HCT116 (cell line): ENCODE measurements around the gene ACSL6. TPM values are rescaled to one million over a fixed set of nuclear protein-coding genes. Genes with fewer than 3 reads are reported as not detected.

ENCODE experiments used
- ATAC-seq: fragments of 200-7000 bp; cut with Tn5 transposase; 2 replicates; pipeline ENCODE4 v1.9.1; 2020; ENCODE audit warnings: mild to moderate bottlenecking, moderate library complexity
- BruUV-seq: library from RNA; stranded (reverse); fragments of 400-500 nt; replicated peaks from 2 replicates; lab custom pipeline; 2021; lab: Mats Ljungman, UMichigan
- CTCF ChIA-PET: fragments of 300-600 bp; sonication (Branson Sonifier 250); formaldehyde crosslinking; loops from one replicate; lab custom pipeline; 2021; ENCODE audit warnings: antibody characterized with exemption; lab: Charles Lee
- POLR2A ChIA-PET: fragments of 300-600, 350-600 bp; sonication (Branson Sonifier 250); formaldehyde crosslinking; loops from one replicate; lab custom pipeline; 2021; ENCODE audit warnings: antibody characterized with exemption; lab: Charles Lee
- RAD21 ChIA-PET, 2 experiments: fragments of 300-600 bp; sonication (Branson Sonifier 250); formaldehyde crosslinking; loops; one replicate each; lab custom pipeline; 2023; ENCODE audit warnings: low total read pairs in 2 of 2; ENCODE audit not compliant: uncharacterized antibody in 2 of 2, unreplicated experiment in 2 of 2, low non-redundant PET in 1 of 2; lab: Charles Lee
- DNase-seq: peaks from one replicate; pipeline ENCODE4 v3.0.0-alpha.2; 2010; ENCODE audit warnings: low read depth, low spot score
- H2AFZ ChIP-seq: fragments of 200-600 bp; shearing (Covaris generic), sonication (generic); 2 replicates; pipeline ENCODE4 v1.6.1; 2017; ENCODE audit warnings: low read depth, mixed run types, mixed read lengths, antibody characterized with exemption, low read length; ENCODE audit not compliant: poor library complexity, severe bottlenecking
- H3K27ac ChIP-seq: 2 replicates; pipeline ENCODE4 v1.5.1; 2012; ENCODE audit warnings: low read depth, low read length
- H3K27me3 ChIP-seq: fragments of 200-600 bp; sonication (generic); 2 replicates; pipeline ENCODE4 v1.6.1; 2016; ENCODE audit warnings: mixed run types, low read length, mixed read lengths; ENCODE audit not compliant: insufficient read depth
- H3K36me3 ChIP-seq, 2 experiments: fragments of 200-500 bp in 1 of 2; fragments of 200-600 bp in 1 of 2; sonication (Bioruptor generic) in 1 of 2; sonication (generic) in 1 of 2; 2 replicates each; pipeline versions ENCODE4 v1.5.1 to v1.6.1; 2014 to 2016; ENCODE audit warnings: low read length in 2 of 2, inconsistent platforms in 1 of 2, mixed read lengths in 1 of 2, mixed run types in 1 of 2; ENCODE audit not compliant: insufficient read depth in 2 of 2, control insufficient read depth in 1 of 2
- H3K4me1 ChIP-seq, 2 experiments: fragments of 200-600 bp in 1 of 2; sonication (generic) in 1 of 2; 2 replicates each; pipeline versions ENCODE4 v1.5.1 to v1.6.1; 2012 to 2017; ENCODE audit warnings: low read length in 2 of 2, inconsistent platforms in 1 of 2, mild to moderate bottlenecking in 1 of 2, mixed read lengths in 1 of 2, mixed run types in 1 of 2, moderate library complexity in 1 of 2; ENCODE audit not compliant: insufficient read depth in 2 of 2, control insufficient read depth in 1 of 2
- H3K4me2 ChIP-seq: fragments of 200-600 bp; sonication (generic); 2 replicates; pipeline ENCODE4 v1.6.1; 2017; ENCODE audit warnings: mixed run types, low read length, mixed read lengths
- H3K4me3 ChIP-seq, 2 experiments: fragments of 200-600 bp in 1 of 2; sonication (generic) in 1 of 2; replicated peaks in 1 of 2; 2 replicates each; pipeline ENCODE4 v1.5.1; 2011 to 2016; ENCODE audit warnings: low read length in 2 of 2, control low read depth in 1 of 2, low read depth in 1 of 2, mild to moderate bottlenecking in 1 of 2, mixed read lengths in 1 of 2, mixed run types in 1 of 2
- H3K79me2 ChIP-seq: fragments of 200-600 bp; sonication (generic); 2 replicates; pipeline ENCODE4 v1.6.1; 2017; ENCODE audit warnings: mild to moderate bottlenecking, mixed run types, low read length, moderate library complexity, mixed read lengths; ENCODE audit not compliant: insufficient read depth
- H3K9ac ChIP-seq: fragments of 200-600 bp; sonication (generic); 2 replicates; pipeline ENCODE4 v1.6.1; 2016; ENCODE audit warnings: low read length, mixed read lengths
- H3K9me2 ChIP-seq: fragments of 200-600 bp; sonication (generic), shearing (Covaris generic); 2 replicates; pipeline ENCODE4 v1.6.1; 2017; ENCODE audit warnings: mixed run types, mild to moderate bottlenecking, moderate library complexity; ENCODE audit not compliant: insufficient read depth
- H3K9me3 ChIP-seq, 2 experiments: fragments of 200-500 bp in 1 of 2; fragments of 200-600 bp in 1 of 2; sonication (Bioruptor generic) in 1 of 2; sonication (generic) in 1 of 2; 2 replicates each; pipeline ENCODE4 v1.6.1; 2014 to 2017; ENCODE audit warnings: low read length in 2 of 2, mixed read lengths in 2 of 2, inconsistent platforms in 1 of 2, low read depth in 1 of 2, mild to moderate bottlenecking in 1 of 2, mixed run types in 1 of 2, moderate library complexity in 1 of 2; ENCODE audit not compliant: control insufficient read depth in 1 of 2, insufficient read depth in 1 of 2
- H4K20me1 ChIP-seq: fragments of 200-600 bp; sonication (generic), shearing (Covaris generic); 2 replicates; pipeline ENCODE4 v1.6.1; 2017; ENCODE audit warnings: mixed run types, mild to moderate bottlenecking, moderate library complexity; ENCODE audit not compliant: insufficient read depth
- CBX3 ChIP-seq: IDR thresholded peaks from 2 replicates; pipeline ENCODE4 v1.6.1; 2012; ENCODE audit warnings: low read depth
- CEBPB ChIP-seq: IDR thresholded peaks from 2 replicates; pipeline ENCODE4 v1.6.1; 2012; ENCODE audit warnings: low read depth
- EGR1 ChIP-seq: IDR thresholded peaks from 2 replicates; pipeline ENCODE4 v1.6.1; 2012; ENCODE audit warnings: low read depth
- ELF1 ChIP-seq: IDR thresholded peaks from 2 replicates; pipeline ENCODE4 v1.6.1; 2012; ENCODE audit warnings: low read depth, borderline replicate concordance
- EZH2 ChIP-seq: fragments of 200-600 bp; sonication (generic); IDR thresholded peaks from 2 replicates; pipeline ENCODE4 v1.6.1; 2017; ENCODE audit warnings: antibody characterized with exemption, mixed run types
- EZH2phosphoT487 ChIP-seq: fragments of 200-600 bp; IDR thresholded peaks from 2 replicates; pipeline ENCODE4 v1.6.1; 2018; ENCODE audit warnings: antibody characterized with exemption, borderline replicate concordance
- FOSL1 ChIP-seq: IDR thresholded peaks from 2 replicates; pipeline ENCODE4 v1.6.1; 2012; ENCODE audit warnings: low read depth
- JUND ChIP-seq: IDR thresholded peaks from 2 replicates; pipeline ENCODE4 v1.6.1; 2012
- POLR2AphosphoS5 ChIP-seq: IDR thresholded peaks from 2 replicates; pipeline ENCODE4 v1.6.1; 2011; ENCODE audit warnings: mild to moderate bottlenecking, low read depth, low read length, moderate library complexity
- SIN3A ChIP-seq: IDR thresholded peaks from 2 replicates; pipeline ENCODE4 v1.6.1; 2012; ENCODE audit warnings: low read depth
- SP1 ChIP-seq: IDR thresholded peaks from 2 replicates; pipeline ENCODE4 v1.6.1; 2012; ENCODE audit warnings: low read depth
- TCF7L2 ChIP-seq: IDR thresholded peaks from 2 replicates; pipeline ENCODE4 v1.7.0; 2011; ENCODE audit warnings: borderline replicate concordance, inconsistent platforms; ENCODE audit not compliant: insufficient read depth, insufficient read length; ENCODE audit errors: extremely low read depth
- YY1 ChIP-seq: IDR thresholded peaks from 2 replicates; pipeline ENCODE4 v1.6.1; 2011; ENCODE audit warnings: low read length, low read depth, moderate library complexity, mild to moderate bottlenecking; ENCODE audit not compliant: insufficient replicate concordance; ENCODE audit errors: extremely low read depth
- ZBTB33 ChIP-seq: IDR thresholded peaks from 2 replicates; pipeline ENCODE4 v1.6.1; 2011; ENCODE audit warnings: mild to moderate bottlenecking, low read length, moderate library complexity; ENCODE audit not compliant: insufficient replicate concordance; ENCODE audit errors: extremely low read depth
- ZNF274 ChIP-seq: fragments of 200-500 bp; sonication (Bioruptor generic); IDR thresholded peaks from 2 replicates; pipeline ENCODE4 v1.6.1; 2014; ENCODE audit warnings: mild to moderate bottlenecking, low read depth, low read length, inconsistent platforms
- intact Hi-C: fragments of 100-400 bp; cut with micrococcal nuclease; formaldehyde crosslinking; loops from 2 replicates; pipeline ENCODE4 v1.10.0; 2022
- total RNA-seq: library from RNA; stranded (reverse); gene quantifications from one replicate; pipeline ENCODE4 v1.2.1, GENCODE V29; 2021; ENCODE audit not compliant: unreplicated experiment
- TF ChIP-seq, protein P1 (sequence below), 3 experiments: fragments of 200-600 bp in 1 of 3; sonication (generic) in 1 of 3; IDR thresholded peaks in 2 of 3; conservative IDR thresholded peaks in 1 of 3; 2 replicates each; pipeline ENCODE4 v1.5.1; 2012 to 2017; ENCODE audit warnings: low read depth in 2 of 3, low read length in 2 of 3, antibody characterized with exemption in 1 of 3, borderline replicate concordance in 1 of 3, control low read depth in 1 of 3, mild to moderate bottlenecking in 1 of 3, mixed read lengths in 1 of 3, mixed run types in 1 of 3, moderate library complexity in 1 of 3; ENCODE audit not compliant: insufficient read depth in 1 of 3
- TF ChIP-seq, protein P2 (sequence below): IDR thresholded peaks from 2 replicates; pipeline ENCODE4 v1.6.1; 2012

Gene ACSL6
- total RNA-seq, 1 experiment from 2014 or later, result 2.3 TPM

- Histone ChIP-seq H3K9me3 (no peaks in the 10 kb centered on the region), H3K27ac (no peak overlapping the region), H3K27me3 (no peaks in the 10 kb centered on the region), H3K4me3 (no peak overlapping the region), H3K4me1 (no peaks in the 10 kb centered on the region), H2AFZ (no peak overlapping the region), H3K79me2 (no peaks in the 10 kb centered on the region), H3K9me2 (no peaks in the 10 kb centered on the region), H3K9ac (no peak overlapping the region), H4K20me1 (no peaks in the 10 kb centered on the region), H3K4me2 (no peak overlapping the region), H3K36me3 (no peaks in the 10 kb centered on the region)
- TF ChIP-seq CEBPB, result no peak
- no peak for TF ChIP-seq ELF1
- TF ChIP-seq SP1, result no peak
- TF ChIP-seq EZH2, result no peak
- no peak for TF ChIP-seq JUND
- TF ChIP-seq, protein P1, sequence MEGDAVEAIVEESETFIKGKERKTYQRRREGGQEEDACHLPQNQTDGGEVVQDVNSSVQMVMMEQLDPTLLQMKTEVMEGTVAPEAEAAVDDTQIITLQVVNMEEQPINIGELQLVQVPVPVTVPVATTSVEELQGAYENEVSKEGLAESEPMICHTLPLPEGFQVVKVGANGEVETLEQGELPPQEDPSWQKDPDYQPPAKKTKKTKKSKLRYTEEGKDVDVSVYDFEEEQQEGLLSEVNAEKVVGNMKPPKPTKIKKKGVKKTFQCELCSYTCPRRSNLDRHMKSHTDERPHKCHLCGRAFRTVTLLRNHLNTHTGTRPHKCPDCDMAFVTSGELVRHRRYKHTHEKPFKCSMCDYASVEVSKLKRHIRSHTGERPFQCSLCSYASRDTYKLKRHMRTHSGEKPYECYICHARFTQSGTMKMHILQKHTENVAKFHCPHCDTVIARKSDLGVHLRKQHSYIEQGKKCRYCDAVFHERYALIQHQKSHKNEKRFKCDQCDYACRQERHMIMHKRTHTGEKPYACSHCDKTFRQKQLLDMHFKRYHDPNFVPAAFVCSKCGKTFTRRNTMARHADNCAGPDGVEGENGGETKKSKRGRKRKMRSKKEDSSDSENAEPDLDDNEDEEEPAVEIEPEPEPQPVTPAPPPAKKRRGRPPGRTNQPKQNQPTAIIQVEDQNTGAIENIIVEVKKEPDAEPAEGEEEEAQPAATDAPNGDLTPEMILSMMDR (IDR thresholded peaks at IDR 0.05 in 2 of 3, conservative IDR thresholded peaks at IDR 0.05 in 1 of 3; ENCODE audit: borderline replicate concordance in 1 of 3, insufficient read depth in 1 of 3, low read depth in 2 of 3, low read length in 2 of 3), result no peak
- no peak for TF ChIP-seq EZH2phosphoT487
- ChIA-PET POLR2A (no interaction called here), CTCF (no interaction called here), RAD21 (no interaction called here)
- DNase-seq (no peak), ATAC-seq (no peak)
- intact Hi-C loops, result no loop called here
- no TSS peak for BruUV-seq
These were observed 24.2 kb downstream of the ACSL6 start for GRCh38 chr5:131987251-131987650.

DNA sequence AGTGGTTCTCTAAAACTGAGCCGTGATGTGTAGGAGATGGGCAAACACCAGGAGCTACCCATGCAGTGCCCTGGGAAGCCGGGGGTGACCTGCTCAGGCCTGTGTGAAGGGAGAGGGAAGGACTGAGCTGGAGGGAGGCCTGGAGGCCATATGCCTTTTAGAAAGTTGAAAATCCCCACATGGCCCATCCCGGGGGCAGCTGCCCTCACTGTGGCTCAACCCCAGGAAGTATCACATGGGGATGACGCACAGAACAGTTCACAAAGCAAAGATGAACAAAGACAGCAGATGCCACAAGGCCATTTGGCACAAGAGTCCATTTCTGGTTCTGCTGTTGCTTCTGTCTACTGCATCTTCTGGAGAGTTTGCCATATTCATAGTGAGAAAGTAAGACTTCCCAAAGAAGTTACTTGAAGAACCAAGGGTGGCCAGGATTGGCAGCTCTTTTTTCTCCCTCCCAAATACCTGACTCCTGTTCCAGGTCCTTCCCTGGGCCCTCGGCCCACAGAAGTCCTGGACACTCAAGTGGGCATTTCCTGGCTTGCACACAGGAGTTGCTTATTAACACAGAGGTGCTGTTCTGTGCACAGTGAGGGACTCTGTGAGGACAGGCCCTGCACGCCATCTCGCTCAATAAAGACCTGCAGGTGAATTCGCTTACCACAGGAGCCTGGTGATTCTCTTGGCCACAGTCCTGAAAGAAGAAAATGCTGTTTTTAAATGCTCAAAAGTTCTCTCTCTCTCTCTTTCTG is 25.1 kb downstream of the ACSL6 start:
- Histone ChIP-seq H3K9me2 (no peaks in the 10 kb centered on the region), H3K4me3 (no peak overlapping the region), H3K4me2 (no peak overlapping the region), H3K9me3 (no peaks in the 10 kb centered on the region), H3K4me1 (no peaks in the 10 kb centered on the region), H4K20me1 (no peaks in the 10 kb centered on the region), H3K79me2 (no peaks in the 10 kb centered on the region), H3K27ac (no peak overlapping the region), H2AFZ (no peak overlapping the region), H3K9ac (no peak overlapping the region), H3K27me3 (no peaks in the 10 kb centered on the region), H3K36me3 (no peaks in the 10 kb centered on the region)
- ChIA-PET POLR2A (no interaction called here), RAD21 (no interaction called here), CTCF (no interaction called here)
- intact Hi-C loops, result no loop called here
- ATAC-seq (no peak), DNase-seq (no peak)
- no TSS peak for BruUV-seq
- TF ChIP-seq TCF7L2, result no peak
- TF ChIP-seq YY1, result no peak
- no peak for TF ChIP-seq EGR1
- TF ChIP-seq CBX3, result no peak
- no peak for TF ChIP-seq POLR2AphosphoS5
- TF ChIP-seq FOSL1, result no peak
- no peak for TF ChIP-seq JUND
- TF ChIP-seq ZNF274, result no peak
- TF ChIP-seq, protein P2, sequence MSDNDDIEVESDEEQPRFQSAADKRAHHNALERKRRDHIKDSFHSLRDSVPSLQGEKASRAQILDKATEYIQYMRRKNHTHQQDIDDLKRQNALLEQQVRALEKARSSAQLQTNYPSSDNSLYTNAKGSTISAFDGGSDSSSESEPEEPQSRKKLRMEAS, result no peak
- no peak for TF ChIP-seq ZBTB33
- TF ChIP-seq SIN3A, result no peak
